C4-2B (cell line): ENCODE results near the gene ERI2.

ENCODE experiments used
- H3K27ac ChIP-seq: fragments of 450-650 bp; 2 replicates; pipeline ENCODE4 v1.5.1; 2017
- CTCF ChIP-seq: fragments of 450-650 bp; conservative IDR thresholded peaks from 2 replicates; pipeline ENCODE4 v1.5.1; 2017; ENCODE audit warnings: mild to moderate bottlenecking
- ZFX ChIP-seq: fragments of 450-650 bp; IDR thresholded peaks from 2 replicates; pipeline ENCODE4 v1.6.1; 2017

ERI2 gene

GRCh38 chr16:20818929-20819585 is 12.8 kb upstream of the ERI2 start:
- TF ChIP-seq CTCF: no peak
- no peak for TF ChIP-seq ZFX
- no peak overlapping the region for H3K27ac ChIP-seq

DNA sequence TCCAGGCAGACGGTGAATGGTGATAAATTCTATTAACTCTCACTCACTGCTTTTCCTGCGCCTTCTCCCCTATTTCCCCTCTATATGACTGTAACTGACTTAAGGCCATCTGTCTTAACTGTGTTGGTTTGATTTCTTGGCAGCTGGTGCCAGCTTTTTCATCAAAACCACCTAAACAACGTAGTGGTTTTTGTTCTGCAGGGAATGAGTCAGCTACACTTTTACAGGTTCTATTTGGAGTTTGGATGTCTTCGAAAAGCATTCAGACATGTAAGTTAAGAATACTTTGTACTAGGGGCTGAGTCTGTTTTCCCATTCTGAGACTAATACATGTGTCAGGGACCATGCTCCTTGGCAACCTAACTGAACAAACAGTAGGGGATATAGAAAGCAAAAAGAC is 8.5 kb upstream of the ERI2 start:
- no peak overlapping the region for H3K27ac ChIP-seq
- TF ChIP-seq CTCF (no peak), ZFX (no peak)

GRCh38 chr16:20812510-20812909 is 6.2 kb upstream of the ERI2 start:
- H3K27ac ChIP-seq: no peak overlapping the region

DNA sequence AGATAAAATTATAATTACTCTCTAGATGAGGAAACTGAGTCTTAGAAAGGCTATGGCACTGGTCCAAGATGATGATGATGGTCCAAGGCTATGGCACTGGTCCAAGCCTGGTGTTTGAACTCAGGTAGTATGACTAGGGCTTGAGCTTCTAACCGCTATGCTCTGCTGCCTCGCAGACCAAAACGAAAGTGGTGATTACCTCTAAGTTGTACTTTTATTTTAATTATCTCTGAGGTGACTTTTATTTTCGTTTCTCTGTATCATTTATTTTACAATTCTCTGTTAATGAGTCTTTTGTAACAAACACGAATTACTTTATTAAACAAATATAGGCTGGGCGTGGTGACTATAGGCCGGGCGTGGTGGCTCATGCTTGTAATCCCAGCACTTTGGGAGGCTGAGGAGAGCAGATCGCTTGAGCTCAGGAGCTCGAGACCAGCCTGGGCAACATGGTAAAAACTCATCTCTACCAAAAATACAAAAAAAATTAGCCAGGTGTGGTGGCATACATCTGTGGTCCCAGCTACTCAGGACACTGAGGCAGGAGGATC is 5.7 kb upstream of the ERI2 start:
- no peak for TF ChIP-seq ZFX
- no peak for TF ChIP-seq CTCF
- H3K27ac ChIP-seq: no peak overlapping the region

More at GRCh38 chr16:20812510-20812909, 6.2 kb upstream of the ERI2 start:
- TF ChIP-seq CTCF (no peak), ZFX (no peak)

DNA sequence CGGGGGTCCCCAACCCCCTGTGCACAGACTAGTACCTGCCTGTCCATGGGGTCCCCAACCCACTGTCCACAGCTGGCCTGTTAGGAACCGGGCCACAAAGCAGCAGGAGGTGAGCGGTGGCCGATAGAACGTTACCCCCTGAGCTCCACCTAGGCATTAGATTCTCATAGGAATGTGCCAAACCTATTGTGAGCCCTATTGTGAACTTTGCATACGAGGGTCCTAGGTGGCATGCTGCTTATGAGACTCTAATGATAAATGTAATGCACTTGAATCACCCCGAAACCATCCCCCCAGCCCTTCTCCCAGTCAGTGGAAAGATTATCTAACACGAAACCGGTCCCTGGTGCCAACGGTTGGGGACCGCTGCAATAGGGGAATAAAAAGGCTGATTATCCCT is 1.6 kb upstream of the ERI2 start:
- TF ChIP-seq ZFX (no peak), CTCF (no peak)
- peak overlapping the region; percentile 98 for H3K27ac ChIP-seq

- H3K27ac ChIP-seq: peak overlapping the region; percentile 98
- peak; percentile 83 for TF ChIP-seq ZFX
Observed at GRCh38 chr16:20805684-20806167, 546 bp downstream of the ERI2 start.

- H3K27ac ChIP-seq: peak overlapping the region; percentile 39
- no peak for TF ChIP-seq ZFX
- TF ChIP-seq CTCF: no peak
Observed at GRCh38 chr16:20803561-20804214, 2.6 kb downstream of the ERI2 start.
